AG08396 (cell line): Measurements from ENCODE around the gene SMAP1.
A peak's percentile ranks its signal among the peaks of the same experiment; 100 is the strongest.
"Not testable (repeated sequence)": the region's sequence is repeated elsewhere in the genome, so short reads cannot be mapped to it uniquely, and the experiment has no call there.

Experiments
- DNase-seq: peaks from one replicate; pipeline ENCODE4 v3.0.0; 2012; ENCODE audit warnings: low spot score, mixed read lengths

SMAP1 gene

DNA sequence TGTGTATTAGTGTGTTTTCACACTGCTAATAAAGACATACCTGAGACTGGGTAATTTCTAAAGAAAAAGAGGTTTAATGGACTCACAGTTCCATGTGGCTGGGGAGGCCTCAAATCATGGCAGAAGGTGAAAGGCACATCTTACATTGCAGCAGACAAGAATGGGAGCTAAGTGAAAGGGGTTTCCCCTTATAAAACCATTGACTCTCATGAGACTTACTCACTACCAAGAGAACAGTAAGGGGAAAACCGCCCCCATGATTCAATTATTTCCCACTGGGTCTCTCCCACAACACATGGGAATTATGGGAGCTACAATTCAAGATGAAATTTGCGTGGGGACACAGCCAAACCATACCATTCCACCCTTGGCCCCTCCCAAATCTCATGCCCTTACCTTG is 73.1 kb downstream of the SMAP1 start:
- not testable (repeated sequence) for DNase-seq

DNA sequence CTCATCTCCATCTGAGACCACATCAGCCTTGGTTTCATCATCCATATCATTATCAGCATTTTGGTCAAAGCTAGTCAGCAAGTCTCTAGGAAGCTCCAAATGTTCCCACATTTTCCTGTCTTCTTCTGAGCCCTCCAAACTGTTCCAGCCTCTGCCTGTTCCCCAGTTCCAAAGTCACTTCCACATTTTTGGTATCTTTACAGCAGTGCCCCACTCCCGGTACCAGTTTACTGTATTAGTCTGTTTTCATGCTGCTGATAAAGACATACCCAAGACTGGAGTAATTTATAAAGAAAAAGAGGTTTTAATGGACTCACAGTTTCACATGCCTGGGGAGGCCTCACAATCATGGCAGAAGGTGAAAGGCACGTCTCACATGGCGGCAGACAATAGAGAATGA is 74.8 kb downstream of the SMAP1 start:
- DNase-seq: not testable (repeated sequence)

DNA sequence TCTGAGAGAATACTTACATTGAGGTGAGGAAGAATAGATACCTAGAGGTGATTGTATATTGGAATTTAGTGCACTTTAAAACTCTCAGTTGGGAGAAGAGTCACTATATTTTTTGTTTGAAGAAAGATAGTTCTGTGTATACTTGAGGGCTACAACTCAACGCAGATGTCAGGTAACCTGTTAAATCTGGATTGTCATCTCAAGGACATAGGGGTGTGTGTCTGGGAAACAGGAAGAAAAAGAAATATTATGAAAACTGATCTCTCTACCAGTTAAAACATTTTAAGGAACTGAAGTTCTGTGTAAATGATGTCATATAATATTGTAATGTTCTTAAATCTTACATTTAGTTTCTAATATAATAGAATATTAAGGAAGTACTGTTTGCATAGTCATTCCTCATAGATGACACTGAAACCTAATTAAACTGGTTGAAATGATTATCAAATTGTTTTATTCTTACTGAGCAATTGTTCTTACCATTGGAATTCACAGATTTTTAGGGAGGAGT is 86.2 kb downstream of the SMAP1 start:
- no peak for DNase-seq

DNA sequence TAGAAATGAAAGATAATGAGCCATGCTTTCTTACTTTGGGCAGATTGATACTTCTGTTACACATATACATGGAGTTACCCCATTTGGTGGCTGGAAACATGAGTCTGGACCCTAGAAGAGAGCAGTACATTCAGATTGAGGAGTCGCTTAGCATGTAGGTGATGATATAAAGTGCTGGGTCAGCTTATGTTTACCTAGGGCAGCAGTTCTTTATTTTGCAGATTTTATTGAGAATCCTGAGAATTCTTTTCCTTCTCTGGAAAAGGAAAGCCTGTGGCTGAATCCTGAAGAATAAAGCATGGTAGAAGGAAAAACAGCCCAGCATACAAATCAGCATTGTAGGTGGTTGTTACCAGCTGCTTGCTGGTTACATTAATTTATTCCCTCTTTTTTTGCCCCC is 91.2 kb downstream of the SMAP1 start:
- DNase-seq: no peak

DNA sequence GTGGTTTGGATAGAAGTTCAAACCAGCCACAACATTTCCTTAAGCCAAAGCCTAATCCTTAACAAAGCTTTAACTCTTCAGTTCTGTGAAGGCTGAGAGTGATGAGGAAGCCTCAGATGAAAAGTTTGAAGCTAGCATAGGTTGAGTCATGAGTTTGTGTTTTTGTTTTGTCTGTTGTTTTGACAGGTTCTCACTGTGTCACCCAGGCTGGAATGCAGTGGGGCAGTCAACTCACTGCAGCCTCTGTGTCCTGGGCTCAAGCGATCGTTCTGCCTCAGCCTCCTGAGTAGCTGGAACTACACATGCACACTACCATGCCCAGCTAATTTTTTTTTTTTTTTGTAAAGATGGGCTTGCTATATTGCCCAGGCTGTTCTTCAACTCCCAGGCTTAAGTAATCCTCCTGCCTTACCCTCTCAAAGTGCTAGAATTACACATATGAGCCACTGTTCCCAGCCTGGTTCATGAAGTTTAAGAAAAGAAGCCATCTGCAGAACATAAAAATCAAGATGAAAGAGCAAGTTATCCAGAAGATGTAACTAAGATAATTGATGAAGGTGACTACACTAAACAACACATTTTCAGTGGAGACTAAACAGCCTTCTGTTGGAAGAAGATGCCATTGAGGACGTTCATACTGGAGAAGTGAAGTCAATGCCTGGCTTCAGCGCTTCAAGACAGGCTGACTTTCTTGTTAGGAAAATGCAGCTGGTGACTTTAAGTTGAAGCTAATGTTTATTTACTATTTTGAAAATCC is 96.2 kb downstream of the SMAP1 start:
- no peak for DNase-seq

DNA sequence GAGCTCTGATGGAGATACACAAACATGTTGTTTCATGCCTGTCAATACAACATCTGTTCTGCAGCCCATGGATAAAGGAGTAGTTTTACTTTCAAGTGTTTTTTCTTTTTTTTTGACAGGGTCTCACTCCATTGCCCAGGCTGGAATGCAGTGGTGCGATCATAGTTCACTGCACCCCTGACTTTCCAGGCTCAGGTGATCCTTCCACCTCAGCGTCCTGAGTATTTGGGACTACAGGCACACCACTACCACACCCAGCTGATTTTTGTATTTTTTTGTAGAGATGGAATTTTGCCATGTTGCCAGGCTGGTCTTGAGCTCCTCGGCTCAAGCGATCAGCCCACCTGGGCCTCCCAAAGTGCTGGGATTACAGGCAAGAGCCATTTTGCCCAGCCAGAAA is 97.0 kb downstream of the SMAP1 start:
- no peak for DNase-seq

DNA sequence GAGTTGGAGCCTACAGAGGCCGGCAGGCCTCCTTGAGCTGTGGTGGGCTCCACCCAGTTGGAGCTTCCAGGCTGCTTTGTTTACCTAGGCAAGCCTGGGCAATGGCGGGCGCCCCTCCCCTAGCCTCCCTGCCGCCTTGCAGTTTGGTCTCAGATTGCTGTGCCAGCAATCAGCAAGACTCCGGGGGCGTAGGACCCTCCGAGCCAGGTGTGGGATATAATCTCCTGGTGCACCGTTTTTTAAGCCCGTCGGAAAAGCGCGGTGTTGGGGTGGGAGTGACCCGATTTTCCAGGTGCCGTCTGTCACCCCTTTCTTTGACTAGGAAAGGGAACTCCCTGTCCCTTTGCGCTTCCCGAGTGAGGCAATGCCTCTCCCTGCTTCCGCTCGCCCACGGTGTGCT is 103.7 kb downstream of the SMAP1 start:
- DNase-seq: not testable (repeated sequence)

DNA sequence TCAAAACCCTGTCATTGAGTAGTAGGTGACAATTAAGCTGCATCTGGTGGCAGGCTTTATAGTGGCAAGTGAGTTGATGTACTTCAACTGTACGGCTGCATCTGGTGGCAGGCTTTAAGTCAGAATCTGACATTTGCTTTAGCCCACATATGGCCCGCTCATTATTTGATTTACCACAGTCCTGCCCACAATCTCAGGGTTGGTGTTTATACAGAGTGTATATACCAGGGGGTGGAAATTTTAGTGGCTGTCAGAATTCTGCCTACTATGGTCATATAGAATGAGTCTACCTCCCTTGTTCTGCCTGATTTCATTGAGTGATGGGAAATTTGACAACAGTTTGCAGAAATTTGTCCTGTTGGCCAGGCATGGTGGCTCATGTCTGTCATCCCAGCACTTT is 112.3 kb downstream of the SMAP1 start:
- no peak for DNase-seq

DNA sequence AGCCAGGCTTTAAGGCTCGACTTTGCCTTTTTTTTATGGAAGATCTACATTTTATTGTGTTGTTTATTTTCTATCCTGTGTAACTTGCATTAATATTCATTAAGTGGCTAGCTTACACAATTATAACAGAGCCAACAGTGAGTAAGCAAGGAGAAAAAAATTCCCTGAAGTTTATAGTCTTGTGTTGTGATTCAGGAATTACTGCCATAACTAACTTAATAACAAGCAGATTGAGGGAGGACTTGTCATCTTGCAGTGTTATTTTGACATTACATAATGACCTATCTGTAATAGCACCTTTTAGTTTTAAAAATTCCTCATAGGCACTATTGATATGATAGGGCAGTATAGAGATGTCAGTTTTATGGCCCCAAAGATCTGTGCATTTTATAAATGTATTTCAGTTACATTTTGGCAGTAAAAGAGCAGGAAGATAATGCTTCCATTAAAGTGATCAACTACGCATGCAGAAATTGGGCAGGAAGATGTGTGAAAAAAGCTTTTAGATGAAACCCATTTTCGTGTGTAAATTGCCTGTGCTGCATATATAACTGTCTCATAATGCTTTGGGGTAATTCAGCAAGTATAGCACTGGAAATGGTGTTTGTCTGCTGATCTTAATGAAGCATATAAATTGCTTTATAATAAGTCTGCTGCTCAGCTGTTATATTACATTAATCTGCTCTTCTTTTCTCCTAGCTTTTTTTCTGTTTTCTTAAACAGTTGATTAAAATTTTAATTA is 123.0 kb downstream of the SMAP1 start:
- no peak for DNase-seq

DNA sequence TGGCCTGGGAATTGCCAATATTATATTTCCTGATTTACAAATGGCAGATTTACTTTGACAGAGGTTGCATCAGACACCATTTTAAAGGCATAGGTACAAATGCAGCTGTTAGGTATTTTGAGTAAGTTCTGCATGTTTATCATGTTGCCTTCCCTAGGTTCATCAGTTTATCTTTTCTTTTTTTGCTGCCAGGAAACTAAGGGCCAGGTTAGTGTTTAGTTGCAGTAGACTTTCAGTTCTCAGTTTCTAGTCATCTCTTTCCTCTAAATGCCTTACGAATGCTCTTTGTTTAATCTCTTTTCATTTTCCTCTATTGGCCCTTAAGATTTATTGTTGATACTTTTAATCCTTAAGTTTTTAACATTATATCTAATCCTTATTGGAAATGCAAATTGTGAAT is 129.9 kb downstream of the SMAP1 start:
- DNase-seq: no peak

DNA sequence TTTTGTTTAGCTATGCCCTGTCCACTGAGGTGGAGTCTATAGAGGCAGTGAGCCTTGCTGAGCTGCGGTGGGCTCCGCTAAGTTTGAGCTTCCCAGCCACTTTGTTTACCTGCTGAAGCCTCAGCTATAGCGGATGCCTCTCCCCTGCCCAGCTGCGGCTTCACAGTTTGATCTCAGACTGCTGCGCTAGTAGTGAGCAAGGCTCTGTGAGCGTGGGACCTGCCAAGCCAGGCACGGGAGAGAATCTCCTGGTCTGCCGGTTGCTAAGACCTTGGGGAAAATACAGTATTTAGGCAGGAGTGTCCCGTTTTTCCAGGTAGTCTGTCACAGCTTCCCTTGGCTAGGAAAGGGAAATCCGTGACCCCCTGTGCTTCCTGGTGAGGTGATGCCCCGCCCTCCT is 138.4 kb downstream of the SMAP1 start:
- DNase-seq: no peak

DNA sequence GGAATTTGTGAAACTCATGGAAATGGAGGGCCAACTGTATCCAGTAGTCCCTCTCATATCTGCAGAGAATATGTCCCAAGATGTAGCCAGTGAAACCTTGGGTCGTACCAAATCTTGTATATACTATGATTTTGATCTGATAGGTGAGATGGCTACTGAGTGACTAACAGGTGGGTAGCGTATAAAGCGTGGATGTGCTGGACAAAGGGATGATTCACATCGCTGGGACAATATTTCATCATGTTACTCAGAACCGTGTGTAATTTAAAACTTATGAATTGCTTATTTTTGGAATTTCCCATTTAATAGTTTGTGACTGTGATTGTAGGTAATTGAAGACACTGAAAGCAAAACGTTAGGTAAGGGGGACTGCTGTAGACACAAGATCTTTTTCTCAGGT is 144.1 kb downstream of the SMAP1 start:
- no peak for DNase-seq

DNA sequence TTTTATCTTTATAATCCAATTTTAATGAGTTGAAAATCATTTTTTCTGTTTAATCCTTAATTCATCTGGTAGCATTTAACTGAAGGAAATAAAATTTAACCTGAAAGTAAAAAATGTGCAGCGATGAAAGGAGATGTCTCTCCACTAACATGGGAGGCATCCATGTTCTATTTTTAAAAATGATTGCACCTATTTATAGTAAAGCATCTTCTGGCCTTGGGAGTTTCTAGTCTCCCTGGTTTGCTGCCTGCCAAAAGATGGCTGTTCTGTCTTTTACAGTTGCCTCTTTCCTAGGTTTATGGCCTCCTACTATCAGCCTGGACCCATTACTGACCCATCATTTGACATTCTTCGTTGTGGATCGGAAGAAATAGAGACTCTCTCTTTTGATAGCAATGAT is 146.2 kb downstream of the SMAP1 start:
- DNase-seq: no peak

DNA sequence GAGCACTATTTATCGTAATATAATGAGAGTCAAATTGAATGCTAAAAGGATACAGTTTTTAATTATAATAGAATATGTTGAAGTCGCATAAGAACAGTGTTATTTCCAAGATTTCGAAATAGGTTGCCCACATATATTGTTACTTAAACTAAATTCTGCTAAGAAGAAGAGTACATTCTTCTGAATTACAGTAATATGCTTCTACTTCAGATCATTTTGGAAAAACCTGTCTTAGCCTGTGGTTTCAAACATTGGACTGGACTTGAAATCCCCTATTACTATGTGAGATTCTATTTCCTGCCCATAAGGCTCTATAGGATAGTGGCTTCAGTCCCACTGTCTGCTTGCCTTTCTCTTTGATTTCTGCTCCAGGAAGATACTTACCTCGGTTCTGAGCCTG is 152.0 kb downstream of the SMAP1 start:
- DNase-seq: no peak

DNA sequence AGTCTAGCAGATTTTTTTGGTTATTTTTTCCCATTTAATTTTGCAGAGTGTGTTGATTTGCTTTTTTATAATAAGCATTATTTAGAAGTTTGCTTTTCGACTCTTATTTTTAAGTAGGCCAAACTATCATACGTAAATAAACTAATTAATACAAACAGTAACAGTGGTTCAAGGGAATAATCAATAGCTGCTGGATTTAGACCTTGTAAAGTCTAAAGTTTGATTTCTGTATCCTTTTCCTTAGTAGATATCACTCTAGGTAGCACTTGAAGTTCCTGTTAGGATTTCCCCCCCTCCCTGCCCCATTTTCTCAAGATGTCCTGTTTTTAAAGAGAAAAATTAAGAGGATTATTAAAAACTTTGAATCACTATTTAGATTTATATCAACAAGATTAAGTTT is 153.1 kb downstream of the SMAP1 start:
- DNase-seq: no peak

DNA sequence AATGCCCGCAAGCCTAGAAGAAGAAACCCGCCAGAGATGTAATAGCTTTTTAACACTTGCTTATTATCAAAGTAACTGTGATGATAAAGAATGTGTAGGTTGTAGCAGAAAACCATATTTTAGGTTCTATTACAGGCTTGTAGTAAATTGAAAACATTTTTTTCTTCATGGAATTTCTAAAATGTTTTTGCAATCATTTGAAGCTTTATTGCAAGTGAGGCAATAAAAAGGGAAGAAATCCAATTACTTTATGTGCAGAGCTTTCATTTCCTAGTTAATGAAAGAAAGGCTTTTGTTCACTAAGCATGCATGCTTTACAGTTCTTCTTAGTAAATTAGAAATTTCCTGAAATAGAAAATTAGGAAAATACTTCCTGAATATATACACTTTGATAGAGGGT is 154.1 kb downstream of the SMAP1 start:
- DNase-seq: no peak

DNA sequence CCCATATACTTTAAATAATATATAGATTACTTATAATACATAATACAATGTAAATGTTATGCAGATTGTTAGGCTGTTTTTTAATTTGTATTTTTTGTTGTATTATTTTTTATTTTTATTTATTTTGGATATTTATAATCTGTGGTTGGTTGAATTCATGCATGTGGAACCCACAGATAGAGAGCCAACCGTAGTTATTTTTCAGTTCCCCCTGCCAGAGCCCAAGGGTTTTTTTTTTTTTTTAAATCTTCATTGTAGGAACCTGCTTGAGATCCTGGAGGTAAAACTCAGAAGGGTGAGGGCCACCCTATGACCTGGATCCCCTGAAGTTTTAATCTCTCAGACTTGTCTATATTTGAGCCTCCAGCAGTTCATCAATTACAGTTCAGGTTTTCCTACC is 156.0 kb downstream of the SMAP1 start:
- no peak for DNase-seq

DNA sequence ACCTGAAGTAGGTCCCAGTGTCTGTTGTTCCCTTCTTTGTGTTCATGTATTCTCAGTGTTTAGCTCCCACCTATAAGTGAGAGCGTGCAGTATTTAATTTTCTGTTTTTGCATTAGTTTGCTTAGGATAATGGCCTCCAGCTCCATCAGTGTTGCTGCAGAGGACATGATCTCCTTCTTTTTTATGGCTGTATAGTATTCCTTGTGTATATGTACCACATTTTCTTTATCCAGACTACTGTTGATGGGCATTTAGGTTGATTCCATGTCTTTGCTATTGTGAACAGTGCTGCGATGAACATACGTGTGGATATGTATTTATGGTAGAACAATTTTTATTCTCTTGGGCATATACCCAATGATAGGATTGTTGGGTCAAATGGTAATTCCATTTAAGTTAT is 163.7 kb downstream of the SMAP1 start:
- no peak for DNase-seq

DNA sequence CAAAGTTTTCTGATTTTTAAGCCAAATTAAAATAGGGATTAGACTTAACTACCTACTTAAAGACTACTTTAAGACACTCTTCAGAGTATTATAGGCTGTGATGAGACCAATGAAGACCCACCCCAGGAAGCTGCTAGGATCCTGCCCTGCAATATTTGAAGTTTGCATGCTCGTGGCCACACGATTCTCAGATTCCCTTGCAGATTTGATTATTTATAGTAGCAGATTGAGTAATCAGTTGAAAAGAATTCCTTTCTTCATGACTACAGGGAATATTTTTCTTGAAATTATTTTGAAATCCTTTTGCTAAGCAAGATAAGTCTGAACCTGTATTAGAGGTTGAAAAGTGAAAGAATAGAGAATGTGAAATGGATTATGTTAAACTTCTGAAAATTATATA is 166.8 kb downstream of the SMAP1 start:
- DNase-seq: peak; percentile 18

DNA sequence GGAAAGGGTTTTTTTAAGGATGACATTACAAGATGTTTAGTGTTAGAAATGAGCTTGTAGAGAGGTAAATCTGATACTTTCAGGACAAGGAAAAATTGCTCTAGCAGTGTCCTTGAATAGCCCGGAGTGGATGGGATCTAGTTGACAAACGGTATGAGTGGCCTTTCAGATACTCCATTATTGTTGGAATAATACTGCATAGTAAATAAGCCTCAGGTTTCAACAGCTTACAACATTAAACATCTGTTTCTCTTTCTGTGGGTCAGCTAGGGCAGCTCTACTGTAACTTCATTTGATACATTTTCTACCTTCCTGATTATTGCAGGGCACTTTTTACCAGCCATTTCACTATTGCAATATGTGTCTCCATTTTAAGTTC is 171.2 kb downstream of the SMAP1 start:
- no peak for DNase-seq

DNA sequence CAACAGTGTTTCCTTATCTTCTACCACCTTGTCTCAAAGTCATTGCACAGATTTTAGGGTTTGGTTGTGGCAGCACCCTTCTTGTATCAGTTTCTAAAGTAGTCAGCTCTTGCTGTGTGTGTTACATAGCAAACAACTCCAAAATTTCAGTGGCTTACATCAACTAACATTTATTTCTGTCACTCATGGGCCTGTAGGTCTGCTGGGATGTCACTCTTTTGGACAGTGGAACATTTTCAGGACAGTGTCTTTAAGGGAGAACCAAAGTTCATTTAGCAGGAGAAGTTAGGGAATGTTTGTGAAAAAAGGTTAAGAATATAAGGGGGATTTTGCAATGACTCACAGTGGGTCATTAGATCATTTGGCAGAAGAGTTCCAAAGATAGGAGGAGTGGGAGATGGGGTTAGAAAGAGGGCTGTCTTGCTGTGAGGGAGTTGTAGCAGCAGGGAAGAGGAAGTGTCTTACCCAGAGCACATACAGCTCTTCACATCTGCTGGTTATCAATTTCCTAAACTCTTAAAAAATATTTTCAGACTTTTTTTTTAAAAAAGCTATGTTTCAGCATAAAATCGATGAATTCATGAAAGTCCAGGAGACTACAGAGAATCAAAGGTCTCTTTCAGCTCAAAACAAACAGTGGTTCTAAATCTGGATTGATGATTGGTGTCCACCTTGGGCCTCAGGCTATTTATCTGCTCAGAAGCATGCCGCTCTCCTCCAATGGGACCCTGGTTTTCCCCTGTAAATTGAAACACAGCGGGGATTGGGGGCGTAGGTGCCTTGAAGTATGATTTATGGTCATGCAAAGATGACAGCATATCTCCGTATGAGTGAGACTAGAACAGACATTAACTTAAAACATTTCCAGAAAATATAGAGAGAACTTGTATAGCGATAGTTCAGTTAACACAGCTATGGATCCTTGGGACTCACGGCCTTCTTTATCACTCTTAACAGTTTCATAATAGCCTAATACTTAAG is 171.9 kb downstream of the SMAP1 start:
- DNase-seq: no peak

DNA sequence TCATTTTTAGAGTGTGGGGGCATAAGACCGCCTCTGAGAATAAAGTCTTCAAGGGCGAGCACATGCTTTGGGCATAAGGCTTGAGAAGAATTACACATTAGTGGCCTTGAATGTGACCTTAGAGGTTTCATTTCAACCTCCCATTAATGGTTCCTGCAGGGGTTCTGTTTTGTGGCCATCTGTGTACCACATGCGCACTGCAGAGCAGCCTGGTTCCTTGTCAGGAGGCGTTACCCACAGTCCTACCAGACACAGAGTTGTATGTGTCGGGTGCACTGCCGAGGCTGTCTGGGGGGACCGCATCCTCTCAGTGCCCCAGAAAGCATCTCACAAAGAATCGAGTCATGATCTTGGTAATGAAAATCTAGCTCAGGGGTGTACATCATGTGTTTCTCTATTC is 173.4 kb downstream of the SMAP1 start:
- DNase-seq: no peak
